CD4-positive, alpha-beta memory T cell (primary cell): Measurements from ENCODE around the gene SCN2B. TPM values are rescaled to one million over a fixed set of nuclear protein-coding genes. Genes with fewer than 3 reads are reported as not detected.
"Not testable (repeated sequence)": the region's sequence is repeated elsewhere in the genome, so short reads cannot be mapped to it uniquely, and the experiment has no call there.

Experiments
- CTCF ChIA-PET: fragments of 350-600 bp; sonication (Branson Sonifier 250); formaldehyde crosslinking; loops from one replicate; lab custom pipeline; 2021; ENCODE audit warnings: inconsistent platforms; ENCODE audit not compliant: partially characterized antibody; lab: Charles Lee
- POLR2A ChIA-PET: fragments of 350-600 bp; sonication (Branson Sonifier 250); formaldehyde crosslinking; loops from one replicate; lab custom pipeline; 2021; ENCODE audit not compliant: partially characterized antibody; lab: Charles Lee
- DNase-seq, 5 donors: peaks; one replicate each; pipeline versions ENCODE4 v3.0.0 to v3.0.0-alpha.2; 2020 to 2022; ENCODE audit warnings: mixed read lengths in 1 of 5
- H3K27ac ChIP-seq: one replicate; pipeline ENCODE4 v1.7.0; 2013; ENCODE audit warnings: low read depth, low read length
- H3K27me3 ChIP-seq: 2 replicates; pipeline ENCODE4 v1.7.0; 2013; ENCODE audit warnings: mild to moderate bottlenecking, low read length, moderate library complexity; ENCODE audit not compliant: insufficient read depth
- H3K36me3 ChIP-seq: 2 replicates; pipeline ENCODE4 v1.7.0; 2013; ENCODE audit warnings: mild to moderate bottlenecking, low read length, moderate library complexity; ENCODE audit not compliant: insufficient read depth
- H3K4me1 ChIP-seq: 2 replicates; pipeline ENCODE4 v1.7.0; 2013; ENCODE audit warnings: mild to moderate bottlenecking, low read length, moderate library complexity; ENCODE audit not compliant: insufficient read depth
- H3K4me3 ChIP-seq, 2 donors: one replicate each; pipeline ENCODE4 v1.7.0; 2013; ENCODE audit warnings: low read length in 2 of 2, mild to moderate bottlenecking in 1 of 2
- H3K9me3 ChIP-seq, 2 donors: one replicate each; pipeline ENCODE4 v1.7.0; 2013; ENCODE audit warnings: low read length in 2 of 2, control low read depth in 1 of 2; ENCODE audit not compliant: control insufficient read depth in 1 of 2
- H3K27ac Mint-ChIP-seq, 7 donors: one replicate each; pipeline ENCODE4 v1.8.0; 2020 to 2021; ENCODE audit warnings: mixed read lengths in 7 of 7, mild to moderate bottlenecking in 6 of 7, inconsistent platforms in 3 of 7, moderate library complexity in 3 of 7
- H3K27me3 Mint-ChIP-seq, 2 donors: one replicate each; pipeline ENCODE4 v1.8.0; 2020 to 2021; ENCODE audit warnings: mixed read lengths in 2 of 2
- H3K36me3 Mint-ChIP-seq, 2 donors: one replicate each; pipeline ENCODE4 v1.8.0; 2020 to 2021; ENCODE audit warnings: mixed read lengths in 2 of 2, inconsistent platforms in 1 of 2, mild to moderate bottlenecking in 1 of 2
- H3K4me1 Mint-ChIP-seq, 4 donors: one replicate each; pipeline ENCODE4 v1.8.0; 2020 to 2021; ENCODE audit warnings: mixed read lengths in 4 of 4, mild to moderate bottlenecking in 1 of 4
- H3K4me3 Mint-ChIP-seq, 8 donors: one replicate each; pipeline ENCODE4 v1.8.0; 2020 to 2021; ENCODE audit warnings: mixed read lengths in 8 of 8, mild to moderate bottlenecking in 7 of 8, moderate library complexity in 6 of 8, inconsistent platforms in 3 of 8
- H3K9me3 Mint-ChIP-seq, 8 donors: one replicate each; pipeline ENCODE4 v1.8.0; 2020 to 2021; ENCODE audit warnings: mixed read lengths in 8 of 8, mild to moderate bottlenecking in 5 of 8, inconsistent platforms in 3 of 8, moderate library complexity in 1 of 8
- intact Hi-C: fragments of 100-400 bp; cut with micrococcal nuclease; formaldehyde crosslinking; loops from one replicate; pipeline ENCODE4 v1.15.1; 2023
- polyA plus RNA-seq, 2 donors: library from polyadenylated mRNA; unstranded; fragments of 300-500 nt; fragmentation: Illumina TruSeq; gene quantifications; one replicate each; pipeline ENCODE4 v1.2.3, GENCODE V29; 2021
- total RNA-seq, 2 experiments: library from RNA; stranded (reverse); gene quantifications; one replicate each; pipeline ENCODE4 v1.2.3, GENCODE V29; 2021

SCN2B gene
- total and polyA plus RNA-seq, 4 experiments from 2014 or later: not detected

DNA sequence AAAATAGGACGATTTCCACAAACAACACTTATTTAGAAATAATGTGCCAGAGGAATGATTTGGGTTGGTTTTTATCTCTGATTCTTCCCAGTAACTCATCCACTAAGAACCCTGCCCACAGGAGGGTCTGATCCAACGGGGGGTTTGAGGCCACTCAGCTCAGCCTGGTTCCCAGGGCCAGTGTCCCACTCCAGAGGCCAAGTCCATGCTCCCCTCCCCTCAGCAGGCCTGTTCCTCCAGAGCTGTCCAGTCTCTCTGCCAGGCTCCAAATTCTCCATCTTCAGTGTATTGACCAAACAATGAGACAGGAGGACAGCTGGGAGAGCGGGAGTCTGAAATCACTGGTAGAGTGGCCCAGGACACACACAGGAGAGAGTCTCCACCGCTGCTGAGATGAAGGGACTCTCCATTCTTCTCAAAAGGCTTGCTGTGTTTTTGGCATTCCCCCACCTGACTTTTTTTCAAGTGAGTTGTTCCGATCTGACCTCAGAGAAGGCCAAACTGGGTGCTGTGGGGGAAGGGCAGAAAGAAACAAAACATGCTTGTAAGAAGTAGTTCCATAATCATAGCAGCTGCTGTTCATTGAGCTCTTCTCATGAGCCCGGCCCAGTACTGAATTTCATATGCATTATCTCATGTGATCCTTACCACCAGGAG lies 17.6 kb upstream of the SCN2B start:
- CTCF ChIA-PET: interaction anchor here (1.5 kb wide), 1 partner anchor 97 kb away, joined by 6 read pairs; no protein-coding TSS in a partner anchor
- Histone ChIP-seq H3K4me3 (no peak overlapping the region), H3K9me3 (no peaks in the 10 kb centered on the region), H3K27me3 (no peaks in the 10 kb centered on the region), H3K4me1 (peaks cover 12% of the 10 kb centered on the region), H3K27ac (no peak overlapping the region), H3K36me3 (peaks cover 27% of the 10 kb centered on the region)
- DNase-seq: no peak
- Mint-ChIP-seq H3K36me3 (peaks cover 56 to 64% of the 10 kb centered on the region in 2 donors), H3K27me3 (peaks cover 0 to 3% of the 10 kb centered on the region in 2 donors), H3K9me3 (peaks cover 0 to 29% (median 12%) of the 10 kb centered on the region in 8 donors), H3K27ac (no peak overlapping the region), H3K4me3 (no peak overlapping the region), H3K4me1 (peaks cover 3 to 12% (median 7%) of the 10 kb centered on the region in 4 donors)
- intact Hi-C loops: no loop called here
- POLR2A ChIA-PET: no interaction called here

- ChIA-PET POLR2A (interaction anchor here (1.0 kb wide), 1 partner anchor 151 kb away, joined by 3 read pairs; the partner anchor contains the start of gene CD3G), CTCF (interaction anchor here (1.5 kb wide), 1 partner anchor 98 kb away, joined by 6 read pairs; no protein-coding TSS in a partner anchor)
- H3K4me3 Mint-ChIP-seq, H3K4me1 Mint-ChIP-seq, H3K27me3 ChIP-seq, DNase-seq, H3K4me1 ChIP-seq, H3K27me3 Mint-ChIP-seq, H3K9me3 ChIP-seq, H3K27ac ChIP-seq, H3K4me3 ChIP-seq, intact Hi-C loops: not testable (repeated sequence)
- Mint-ChIP-seq H3K27ac (peak overlapping the region in 1 of 7 donors; percentile 28), H3K36me3 (peaks cover 46 to 54% of the 10 kb centered on the region in 2 donors), H3K9me3 (peaks cover 0 to 29% (median 12%) of the 10 kb centered on the region in 8 donors)
- peaks cover 24% of the 10 kb centered on the region for H3K36me3 ChIP-seq
Observed at GRCh38 chr11:118192817-118193216, 16.4 kb upstream of the SCN2B start.

GRCh38 chr11:118190942-118191506 lies 14.6 kb upstream of the SCN2B start:
- POLR2A ChIA-PET, DNase-seq, H3K4me1 Mint-ChIP-seq, H3K4me3 ChIP-seq, H3K27ac Mint-ChIP-seq, intact Hi-C loops, H3K27me3 ChIP-seq, H3K27ac ChIP-seq, CTCF ChIA-PET, H3K4me1 ChIP-seq, H3K9me3 ChIP-seq: not testable (repeated sequence)
- peaks cover 14% of the 10 kb centered on the region for H3K36me3 ChIP-seq
- Mint-ChIP-seq H3K9me3 (peaks cover 0 to 29% (median 12%) of the 10 kb centered on the region in 8 donors), H3K27me3 (peaks cover 6 to 11% of the 10 kb centered on the region in 2 donors), H3K36me3 (peaks cover 37 to 45% of the 10 kb centered on the region in 2 donors), H3K4me3 (peak overlapping the region in 1 of 8 donors; percentile 9)

GRCh38 chr11:118186346-118187107 lies 10.1 kb upstream of the SCN2B start:
- H3K9me3 Mint-ChIP-seq: peaks cover 0 to 16% (median 8%) of the 10 kb centered on the region in 8 donors
- H3K4me3 Mint-ChIP-seq: no peak overlapping the region
- no peak overlapping the region for H3K4me3 ChIP-seq
- H3K4me1 ChIP-seq: no peaks in the 10 kb centered on the region
- peaks cover 6 to 19% of the 10 kb centered on the region in 2 donors for H3K27me3 Mint-ChIP-seq
- POLR2A ChIA-PET: interaction anchor here (0.6 kb wide), 1 partner anchor 12 kb away, joined by 3 read pairs; no protein-coding TSS in a partner anchor
- intact Hi-C loops: no loop called here
- H3K27ac ChIP-seq: no peak overlapping the region
- no peaks in the 10 kb centered on the region for H3K9me3 ChIP-seq
- no peak overlapping the region for H3K27ac Mint-ChIP-seq
- H3K4me1 Mint-ChIP-seq: peaks cover 0 to 4% (median 0%) of the 10 kb centered on the region in 4 donors
- H3K36me3 Mint-ChIP-seq: peaks cover 4 to 7% of the 10 kb centered on the region in 2 donors
- no peaks in the 10 kb centered on the region for H3K36me3 ChIP-seq
- CTCF ChIA-PET: interaction anchor here (0.7 to 2.7 kb wide), 4 partner anchors 12 to 109 kb away, joined by 3 to 15 read pairs (median 8); no protein-coding TSS in a partner anchor
- DNase-seq: no peak
- H3K27me3 ChIP-seq: no peaks in the 10 kb centered on the region

DNA sequence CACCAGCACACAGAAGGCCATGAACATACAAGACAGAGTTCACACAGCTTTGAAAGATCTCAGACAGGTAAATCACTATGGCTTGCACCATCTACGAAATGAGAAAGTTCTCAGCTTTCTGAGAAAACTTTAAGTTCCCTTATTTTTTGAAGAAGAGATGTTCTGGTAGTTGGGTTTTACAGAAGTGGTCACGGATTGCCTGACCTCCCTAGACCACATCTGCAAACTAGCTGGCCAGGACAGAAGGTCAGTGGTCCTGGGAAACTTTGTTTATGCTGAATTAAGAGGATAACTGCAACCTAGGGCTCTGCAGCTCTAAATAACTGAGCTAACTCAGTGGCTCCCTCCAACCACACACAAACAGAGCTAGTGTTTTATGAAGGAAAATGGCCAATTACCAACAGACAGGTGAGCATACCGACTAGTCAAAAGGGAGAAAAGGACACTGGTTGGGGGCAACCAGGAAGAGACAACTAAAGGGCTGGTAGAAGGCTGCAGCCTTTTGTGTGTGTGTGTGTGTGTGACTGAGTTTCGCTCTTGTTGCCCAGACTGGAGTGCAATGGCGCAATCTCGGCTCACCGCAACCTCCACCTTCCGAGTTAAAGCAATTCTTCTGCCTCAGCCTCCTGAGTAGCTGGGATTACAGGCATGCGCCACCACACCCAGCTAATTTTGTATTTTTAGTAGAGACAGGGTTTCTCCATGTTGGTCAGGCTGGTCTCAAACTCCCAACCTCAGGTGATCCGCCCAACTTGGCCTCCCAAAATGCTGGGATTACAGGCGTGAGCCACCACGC lies 8.5 kb upstream of the SCN2B start:
- peaks cover 6 to 19% of the 10 kb centered on the region in 2 donors for H3K27me3 Mint-ChIP-seq
- H3K9me3 Mint-ChIP-seq: peaks cover 0 to 8% (median 0%) of the 10 kb centered on the region in 8 donors
- ChIA-PET CTCF (interaction anchor here (0.9 to 2.7 kb wide), 4 partner anchors 13 to 109 kb away, joined by 3 to 15 read pairs (median 6); no protein-coding TSS in a partner anchor), POLR2A (no interaction called here)
- no peak overlapping the region for H3K4me3 ChIP-seq
- H3K4me1 Mint-ChIP-seq: peaks cover 0 to 4% (median 0%) of the 10 kb centered on the region in 4 donors
- H3K27me3 ChIP-seq: no peaks in the 10 kb centered on the region
- no peaks in the 10 kb centered on the region for H3K4me1 ChIP-seq
- no peak for DNase-seq
- H3K36me3 ChIP-seq: no peaks in the 10 kb centered on the region
- H3K9me3 ChIP-seq: no peaks in the 10 kb centered on the region
- no peak overlapping the region for H3K4me3 Mint-ChIP-seq
- intact Hi-C loops: no loop called here
- no peak overlapping the region for H3K27ac ChIP-seq
- no peaks in the 10 kb centered on the region for H3K36me3 Mint-ChIP-seq
- H3K27ac Mint-ChIP-seq: peak overlapping the region in 1 of 7 donors; percentile 39

DNA sequence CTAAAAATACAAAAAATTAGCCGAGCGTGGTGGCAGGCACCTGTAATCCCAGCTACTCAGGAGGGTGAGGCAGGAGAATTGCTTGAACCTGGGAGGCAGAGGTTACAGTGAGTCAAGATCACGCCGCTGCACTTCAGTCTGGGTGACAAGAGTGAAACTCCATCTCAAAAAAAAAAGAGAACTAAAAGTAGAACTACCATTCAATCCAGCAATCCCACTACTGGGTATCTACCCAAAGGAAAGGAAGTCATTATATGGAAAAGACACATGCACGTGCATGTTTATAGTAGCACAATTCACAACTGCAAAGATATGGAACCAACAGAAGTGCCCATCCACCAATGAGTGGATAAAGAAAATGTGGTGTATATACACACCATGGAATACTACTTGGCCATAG lies 7.3 kb upstream of the SCN2B start:
- CTCF ChIA-PET: interaction anchor here (2.7 kb wide), 1 partner anchor 12 kb away, joined by 15 read pairs; no protein-coding TSS in a partner anchor
- DNase-seq, H3K27ac ChIP-seq: not testable (repeated sequence)

More for the DNA sequence above, 7.3 kb upstream of the SCN2B start:
- H3K27ac Mint-ChIP-seq, H3K4me1 Mint-ChIP-seq, H3K4me1 ChIP-seq, POLR2A ChIA-PET, H3K9me3 Mint-ChIP-seq, H3K4me3 ChIP-seq, H3K36me3 ChIP-seq, H3K4me3 Mint-ChIP-seq, H3K9me3 ChIP-seq, intact Hi-C loops, H3K36me3 Mint-ChIP-seq, H3K27me3 ChIP-seq: not testable (repeated sequence)
- peaks cover 7 to 17% of the 10 kb centered on the region in 2 donors for H3K27me3 Mint-ChIP-seq
